Ammon's horn (tissue), 1 donor: ENCODE results near the gene SPON1.
"Not testable (repeated sequence)": the region's sequence is repeated elsewhere in the genome, so short reads cannot be mapped to it uniquely, and the experiment has no call there.

Experiments used
- DNase-seq: peaks from one replicate; pipeline ENCODE4 v3.0.0-alpha.2; 2016; ENCODE audit warnings: low spot score

Gene SPON1

DNA sequence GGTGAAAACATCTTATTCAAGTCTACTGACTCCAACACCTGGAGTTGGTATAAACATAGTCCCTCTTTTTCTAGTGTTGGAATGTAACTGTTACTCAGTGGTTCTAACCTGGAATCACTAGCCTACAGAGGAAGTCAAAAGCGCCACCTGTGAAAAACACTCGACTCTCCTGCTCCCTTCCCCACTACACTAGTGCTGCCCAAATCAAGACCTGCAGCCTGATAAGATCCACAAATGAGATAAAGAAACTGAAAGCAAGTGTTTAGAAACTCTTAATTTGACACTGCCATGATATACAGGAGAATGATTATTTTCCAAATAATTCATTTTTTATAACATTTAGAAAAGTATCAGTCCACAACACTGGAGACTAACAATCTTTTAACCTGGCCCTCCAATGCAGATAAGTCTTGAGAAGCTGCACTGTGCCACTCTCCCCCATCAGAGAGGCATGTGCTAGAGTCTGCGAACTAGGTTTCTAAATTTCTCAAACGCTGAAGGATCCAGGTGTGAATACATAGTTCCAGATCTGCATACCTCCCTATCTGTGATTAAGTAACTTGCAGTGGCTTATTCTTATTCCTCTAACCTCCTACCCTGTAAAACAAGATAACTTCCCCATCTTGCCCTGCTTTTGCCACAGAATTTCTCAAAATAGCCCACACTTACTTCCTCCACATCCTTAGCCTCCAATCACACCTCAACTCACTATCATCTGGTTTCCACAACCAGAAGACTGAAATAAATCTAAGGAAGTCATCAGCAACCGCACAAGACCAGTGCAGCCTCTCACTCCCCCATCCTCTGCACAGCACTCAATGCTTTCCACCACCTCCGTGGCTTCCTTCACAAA, 308.4 kb downstream of the SPON1 start:
- DNase-seq = peak; percentile 71

GRCh38 chr11:14273895-14274294, 311.4 kb downstream of the SPON1 start:
- no peak for DNase-seq

- DNase-seq = no peak
Measured at GRCh38 chr11:14275076-14275475, 312.6 kb downstream of the SPON1 start.

- DNase-seq = not testable (repeated sequence)
Measured at GRCh38 chr11:14278869-14279268, 316.3 kb downstream of the SPON1 start.

GRCh38 chr11:14288189-14288935, 325.8 kb downstream of the SPON1 start:
- no peak for DNase-seq

- no peak for DNase-seq
Measured at GRCh38 chr11:14290422-14290821, 327.9 kb downstream of the SPON1 start.

DNA sequence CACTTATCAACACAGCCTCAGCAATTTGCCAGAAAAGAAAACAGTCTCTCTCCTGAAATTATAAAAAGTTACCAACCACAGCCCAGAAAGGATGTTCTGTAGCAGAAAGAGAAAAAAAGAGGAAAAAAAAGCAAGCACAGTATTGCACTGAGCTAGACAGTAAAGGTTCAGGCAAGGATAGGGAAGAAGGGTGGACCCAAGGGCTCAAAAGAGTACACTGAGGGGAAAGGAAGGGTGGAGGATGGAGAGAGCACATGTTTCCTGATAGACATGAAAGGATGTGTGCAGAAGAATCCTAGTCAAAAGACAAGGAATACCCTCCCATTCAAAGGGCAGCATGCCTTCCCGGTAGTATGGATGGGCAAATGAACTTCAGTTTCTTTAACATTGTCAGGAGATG, 337.4 kb downstream of the SPON1 start:
- DNase-seq = no peak

- peak; percentile 86 for DNase-seq
Measured at GRCh38 chr11:14300661-14301304, 338.3 kb downstream of the SPON1 start.

GRCh38 chr11:14304601-14305000, 342.1 kb downstream of the SPON1 start:
- no peak for DNase-seq

DNA sequence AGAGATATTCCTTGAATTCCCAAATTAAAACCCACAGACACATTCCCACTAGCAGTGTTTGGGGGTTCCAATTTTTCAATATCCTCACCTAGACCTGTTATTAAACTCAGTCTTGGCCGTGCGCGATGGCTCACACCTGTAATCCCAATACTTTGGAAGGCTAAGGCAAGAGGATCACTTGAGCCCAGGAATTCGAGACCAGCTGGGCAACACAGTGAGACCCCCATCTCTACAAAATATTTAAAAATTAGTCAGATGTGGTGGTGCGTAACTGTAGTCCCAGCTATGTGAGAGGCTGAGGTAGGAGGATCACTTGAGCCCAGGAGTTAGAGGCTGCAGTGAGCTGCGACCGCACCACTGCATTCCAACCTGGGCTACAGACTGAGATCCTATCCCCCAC, 343.1 kb downstream of the SPON1 start:
- no peak for DNase-seq

DNA sequence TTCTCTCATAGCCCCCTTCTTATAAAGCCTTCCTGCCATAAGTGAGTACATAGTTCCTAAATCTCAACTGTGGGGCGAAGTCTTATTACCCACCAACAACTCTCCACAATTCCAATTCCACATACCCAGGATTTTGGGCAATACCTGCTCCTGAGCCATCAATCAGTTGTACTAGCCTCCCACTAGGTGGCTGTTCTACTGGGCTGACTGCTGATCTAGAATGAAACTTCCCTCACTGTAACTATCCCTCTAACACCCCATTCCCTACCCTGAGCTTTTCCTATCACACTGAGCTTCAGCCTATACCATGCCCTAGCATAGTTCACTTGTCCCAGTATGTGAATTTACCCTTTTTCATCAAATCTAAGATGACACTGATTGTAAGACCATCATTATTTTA, 344.0 kb downstream of the SPON1 start:
- DNase-seq = no peak

- DNase-seq = peak; percentile 16
Measured at GRCh38 chr11:14308114-14308896, 345.8 kb downstream of the SPON1 start.

- DNase-seq = no peak
Measured at GRCh38 chr11:14308897-14309387, 346.4 kb downstream of the SPON1 start.

DNA sequence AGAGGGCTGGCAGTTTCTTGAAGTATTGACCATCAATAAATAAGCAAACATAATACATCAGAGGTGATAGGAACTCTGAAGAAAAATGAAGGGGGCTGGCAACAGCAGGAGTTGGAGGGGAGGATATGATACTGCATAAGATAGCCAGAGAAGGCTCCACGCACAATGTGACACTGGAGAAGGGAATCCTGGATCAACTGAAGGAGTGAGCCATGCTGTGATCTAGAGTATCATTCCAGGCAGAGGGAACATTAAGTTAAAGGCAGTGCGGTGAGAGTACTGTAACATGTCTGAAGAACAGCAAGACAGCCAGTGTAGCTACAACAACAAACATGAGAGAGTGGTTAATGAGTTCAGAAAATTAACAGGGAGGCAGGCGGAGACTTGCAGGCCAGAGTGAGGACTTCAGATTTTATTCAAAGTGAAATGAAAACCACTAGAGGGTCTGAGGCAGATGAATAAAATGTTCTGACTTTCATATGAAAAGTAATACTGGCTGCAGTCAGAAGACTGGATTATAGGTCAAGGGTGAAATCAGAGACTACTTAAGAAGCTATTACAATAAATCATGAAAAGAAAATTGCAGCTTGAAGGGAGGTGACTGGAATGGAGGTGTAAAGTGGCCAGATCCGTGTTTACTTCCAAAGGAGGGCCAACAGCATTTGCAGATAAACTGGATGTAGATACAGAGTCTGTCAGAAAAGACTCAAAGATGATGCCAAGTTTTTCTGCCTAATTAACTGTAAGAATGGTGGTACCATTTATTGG, 347.1 kb downstream of the SPON1 start:
- DNase-seq = no peak

DNA sequence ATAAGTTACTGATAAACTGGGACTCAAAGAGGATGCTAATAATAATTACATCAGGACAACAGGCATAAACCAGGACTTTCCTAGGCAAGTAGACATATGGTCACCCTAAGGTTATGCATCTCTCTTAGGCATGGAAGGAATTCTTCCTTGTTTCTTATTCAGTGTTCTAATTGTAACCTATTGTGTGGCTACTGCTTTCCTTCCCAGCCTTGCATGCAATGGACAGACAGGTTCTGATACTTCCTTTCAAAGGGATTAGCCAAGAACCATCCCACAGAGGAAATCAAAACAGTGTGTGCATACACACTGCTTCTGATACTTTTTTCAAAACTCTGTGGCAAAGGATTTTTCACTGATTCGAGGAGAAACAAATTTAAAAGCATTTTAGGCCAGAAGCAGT, 348.2 kb downstream of the SPON1 start:
- no peak for DNase-seq

DNA sequence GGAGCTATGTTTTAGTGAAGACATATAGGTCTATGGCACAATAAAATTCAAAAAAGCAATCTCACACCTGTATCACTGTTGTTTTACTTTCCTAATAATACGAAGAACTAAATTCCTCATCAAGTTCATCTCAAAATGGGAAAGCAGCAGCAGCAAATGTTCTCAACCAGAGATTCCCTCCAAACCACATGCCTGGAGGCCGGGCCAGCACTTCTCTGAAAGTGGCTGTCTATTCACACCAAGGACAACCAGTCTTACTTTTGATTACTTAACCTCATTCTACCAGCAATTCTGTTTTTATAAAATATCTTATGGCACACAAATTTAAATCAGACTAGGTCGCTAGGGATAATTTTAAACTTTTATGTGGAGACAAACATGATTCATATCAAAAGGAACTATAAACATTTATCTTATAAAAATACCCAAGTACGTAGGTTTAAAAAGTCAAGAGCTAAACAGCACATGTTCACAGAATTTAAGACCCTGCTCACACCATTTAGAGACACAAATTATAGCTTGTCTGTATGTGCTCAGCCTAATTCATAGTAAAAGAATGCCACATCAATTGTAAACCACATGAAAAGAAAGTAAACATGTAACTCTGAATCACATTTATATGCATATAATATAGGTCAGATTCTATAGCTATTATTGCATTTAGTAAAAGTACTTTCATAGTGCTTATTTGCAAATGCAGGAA, 350.4 kb downstream of the SPON1 start:
- DNase-seq = no peak

GRCh38 chr11:14314127-14314526, 351.6 kb downstream of the SPON1 start:
- DNase-seq = no peak

DNA sequence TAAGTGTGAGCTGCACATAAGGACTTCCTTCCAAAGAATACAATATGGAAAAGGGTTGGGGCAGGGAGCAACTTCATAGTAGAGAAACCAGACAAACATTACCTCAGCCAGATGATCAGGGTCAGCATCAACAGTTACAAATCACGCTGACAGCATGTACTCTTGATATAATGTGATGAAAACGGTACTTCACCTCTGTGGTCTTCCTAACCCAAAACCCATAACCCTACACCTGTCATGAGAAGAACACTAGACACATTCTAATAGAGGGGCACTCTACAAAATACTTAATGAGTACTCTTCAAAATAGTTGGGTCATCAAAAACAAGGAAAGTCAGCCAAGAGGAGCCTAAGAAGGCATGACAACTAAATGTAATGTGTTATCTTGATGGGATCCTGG, 352.6 kb downstream of the SPON1 start:
- DNase-seq = no peak
